Erythroblast (primary cell): ENCODE data around the gene PRSS12.

Source experiments
- DNase-seq, 2 experiments: peaks; one replicate each; lab custom pipeline; 2025; lab: John Stamatoyannopoulos, UW
- GATA1 ChIP-seq: IDR thresholded peaks from 2 replicates; pipeline ENCODE4 v1.6.1; 2011; ENCODE audit warnings: low read depth, mild to moderate bottlenecking, control low read depth, low read length, moderate library complexity
- POLR2A ChIP-seq: IDR thresholded peaks from 2 replicates; pipeline ENCODE4 v1.6.1; 2011; ENCODE audit warnings: mild to moderate bottlenecking, low read length

PRSS12 gene

GRCh38 chr4:118344801-118345200 lies 8.0 kb downstream of the PRSS12 start:
- TF ChIP-seq POLR2A (no peak), GATA1 (no peak)
- no peak for DNase-seq

GRCh38 chr4:118343501-118343900 lies 9.3 kb downstream of the PRSS12 start:
- DNase-seq, result no peak
- no peak for TF ChIP-seq POLR2A

GRCh38 chr4:118340109-118340508 lies 12.7 kb downstream of the PRSS12 start:
- DNase-seq, result no peak
- TF ChIP-seq POLR2A (no peak), GATA1 (no peak)

- no peak for DNase-seq
- no peak for TF ChIP-seq GATA1
Observed at GRCh38 chr4:118338981-118339765, 13.6 kb downstream of the PRSS12 start.

- no peak for DNase-seq
- TF ChIP-seq POLR2A (no peak), GATA1 (no peak)
Observed at GRCh38 chr4:118338518-118338917, 14.3 kb downstream of the PRSS12 start.

- TF ChIP-seq POLR2A (no peak), GATA1 (no peak)
- DNase-seq, result no peak
Observed at GRCh38 chr4:118337954-118338353, 14.8 kb downstream of the PRSS12 start.

- TF ChIP-seq GATA1 (no peak), POLR2A (no peak)
Observed at GRCh38 chr4:118335774-118336173, 17.0 kb downstream of the PRSS12 start.

GRCh38 chr4:118335324-118335723 lies 17.5 kb downstream of the PRSS12 start:
- no peak for DNase-seq
- no peak for TF ChIP-seq GATA1
- TF ChIP-seq POLR2A, result no peak

More at GRCh38 chr4:118335774-118336173, 17.0 kb downstream of the PRSS12 start:
- no peak for DNase-seq

- TF ChIP-seq POLR2A, result no peak
- no peak for TF ChIP-seq GATA1
- no peak for DNase-seq
Observed at GRCh38 chr4:118331352-118331751, 21.5 kb downstream of the PRSS12 start.

- no peak for TF ChIP-seq GATA1
- TF ChIP-seq POLR2A, result no peak
- no peak for DNase-seq
Observed at GRCh38 chr4:118329849-118330248, 23.0 kb downstream of the PRSS12 start.

- no peak for DNase-seq
- TF ChIP-seq GATA1 (no peak), POLR2A (no peak)
Observed at GRCh38 chr4:118327554-118328241, 25.1 kb downstream of the PRSS12 start.

- no peak for DNase-seq
- no peak for TF ChIP-seq GATA1
- no peak for TF ChIP-seq POLR2A
Observed at GRCh38 chr4:118326585-118326984, 26.2 kb downstream of the PRSS12 start.

GRCh38 chr4:118325431-118325830 lies 27.4 kb downstream of the PRSS12 start:
- no peak for DNase-seq
- TF ChIP-seq POLR2A (no peak), GATA1 (no peak)

- no peak for TF ChIP-seq GATA1
- TF ChIP-seq POLR2A, result no peak
- no peak for DNase-seq
Observed at GRCh38 chr4:118322831-118323502, 29.8 kb downstream of the PRSS12 start.
